Fibroblast of lung (primary cell): ENCODE measurements around the gene PMFBP1. TPM values are rescaled to one million over a fixed set of nuclear protein-coding genes. Genes with fewer than 3 reads are reported as not detected.
A peak's percentile ranks its signal among the peaks of the same experiment; 100 is the strongest.

Source experiments
- DNase-seq, 2 donors: peaks; one replicate each; pipeline versions ENCODE4 v3.0.0 to v3.0.0-alpha.2; 2010; ENCODE audit warnings: low read depth in 2 of 2
- H2AFZ ChIP-seq: 2 replicates; pipeline ENCODE4 v1.5.1; 2012; ENCODE audit warnings: low read length, control low read depth, inconsistent platforms
- H3K27ac ChIP-seq: 2 replicates; pipeline ENCODE4 v1.5.1; 2011; ENCODE audit warnings: low read length, control low read depth; ENCODE audit not compliant: insufficient read depth
- H3K27me3 ChIP-seq: 2 replicates; pipeline ENCODE4 v1.5.1; 2011; ENCODE audit warnings: mild to moderate bottlenecking, low read length; ENCODE audit not compliant: control insufficient read depth, insufficient read depth
- H3K36me3 ChIP-seq: 2 replicates; pipeline ENCODE4 v1.5.1; 2011; ENCODE audit warnings: low read length; ENCODE audit not compliant: control insufficient read depth, insufficient read depth
- H3K4me1 ChIP-seq: 2 replicates; pipeline ENCODE4 v1.5.1; 2011; ENCODE audit warnings: low read length; ENCODE audit not compliant: control insufficient read depth, insufficient read depth; ENCODE audit errors: extremely low read depth
- H3K4me2 ChIP-seq: 2 replicates; pipeline ENCODE4 v1.5.1; 2011; ENCODE audit warnings: low read length, control low read depth; ENCODE audit not compliant: insufficient read depth; ENCODE audit errors: extremely low read depth
- H3K4me3 ChIP-seq, 4 experiments: fragments of 200-600 bp in 1 of 4; sonication (generic) in 1 of 4; replicated peaks in 1 of 4; 2 replicates each; pipeline ENCODE4 v1.5.1; 2011 to 2016; ENCODE audit warnings: low read length in 4 of 4, low read depth in 3 of 4, mild to moderate bottlenecking in 3 of 4, control low read depth in 2 of 4, inconsistent platforms in 1 of 4, mixed read lengths in 1 of 4; ENCODE audit not compliant: insufficient read depth in 1 of 4; ENCODE audit errors: control extremely low read depth in 1 of 4
- H3K79me2 ChIP-seq: 2 replicates; pipeline ENCODE4 v1.5.1; 2012; ENCODE audit warnings: mild to moderate bottlenecking, low read length, inconsistent platforms; ENCODE audit not compliant: control insufficient read depth, insufficient read depth
- H3K9ac ChIP-seq: 2 replicates; pipeline ENCODE4 v1.5.1; 2011; ENCODE audit warnings: mild to moderate bottlenecking, low read length, control low read depth; ENCODE audit not compliant: insufficient read depth
- H3K9me3 ChIP-seq: 2 replicates; pipeline ENCODE4 v1.5.1; 2012; ENCODE audit warnings: low read depth, low read length; ENCODE audit not compliant: control insufficient read depth, insufficient read depth
- H4K20me1 ChIP-seq: 2 replicates; pipeline ENCODE4 v1.5.1; 2011; ENCODE audit warnings: low read length; ENCODE audit not compliant: control insufficient read depth, insufficient read depth; ENCODE audit errors: extremely low read depth
- EZH2 ChIP-seq: IDR thresholded peaks from 2 replicates; pipeline ENCODE4 v1.5.1; 2012; ENCODE audit warnings: low read length, control low read depth, mild to moderate bottlenecking; ENCODE audit errors: missing control alignments
- polyA plus RNA-seq, 2 donors: library from polyadenylated mRNA; depleted of rRNA in 1 of 2; stranded (reverse) in 1 of 2; unstranded in 1 of 2; fragments of >200 nt; gene quantifications; 2 replicates each; pipeline ENCODE4 v1.2.1, GENCODE V29; 2011 to 2012; ENCODE audit warnings: missing spikeins in 1 of 2
- total RNA-seq: library from RNA; depleted of rRNA; stranded (reverse); fragments of >200 nt; gene quantifications from 2 replicates; pipeline ENCODE4 v1.2.1, GENCODE V29; 2014
- TF ChIP-seq, protein P1 (sequence below), 2 donors: IDR thresholded peaks in 1 of 2; conservative IDR thresholded peaks in 1 of 2; 1 replicate in 1 of 2; 2 replicates in 1 of 2; pipeline ENCODE4 v1.5.1; 2011 to 2012; ENCODE audit warnings: low read length in 2 of 2, control low read depth in 1 of 2, inconsistent platforms in 1 of 2, low read depth in 1 of 2, mild to moderate bottlenecking in 1 of 2

Gene PMFBP1
- total and polyA plus RNA-seq, 2 donors (not counting 1 experiment from before 2014, with no cell fraction given) = 0.12 to 0.17 TPM

DNA sequence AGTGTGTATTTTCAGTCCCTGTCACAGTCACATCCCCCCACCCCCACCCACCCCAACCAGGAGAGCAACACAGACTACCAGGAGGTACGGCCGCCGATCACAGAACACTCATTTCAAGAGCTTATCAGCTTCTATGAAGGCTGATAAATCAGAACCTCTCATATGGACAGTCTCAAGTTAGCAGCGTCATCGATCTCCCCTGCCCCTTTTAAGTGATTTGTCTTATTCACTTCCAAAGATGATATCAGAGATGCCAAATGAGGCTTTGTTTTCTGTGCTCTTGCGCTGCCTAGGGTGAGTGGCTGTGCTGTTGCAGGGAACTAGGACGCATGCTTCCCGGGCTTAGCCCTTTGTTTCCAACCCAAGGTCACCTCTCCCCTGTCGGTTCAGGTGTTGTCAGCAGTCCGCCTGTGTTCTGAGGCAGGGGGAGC, 26.8 kb upstream of the PMFBP1 start:
- Histone ChIP-seq H3K4me2 (no peak overlapping the region), H3K27me3 (no peaks in the 10 kb centered on the region), H2AFZ (no peak overlapping the region), H3K4me3 (no peak overlapping the region), H3K27ac (no peak overlapping the region), H3K9me3 (no peaks in the 10 kb centered on the region), H3K4me1 (no peaks in the 10 kb centered on the region), H3K36me3 (no peaks in the 10 kb centered on the region), H4K20me1 (no peaks in the 10 kb centered on the region), H3K9ac (no peak overlapping the region), H3K79me2 (no peaks in the 10 kb centered on the region)
- TF ChIP-seq, protein P1, sequence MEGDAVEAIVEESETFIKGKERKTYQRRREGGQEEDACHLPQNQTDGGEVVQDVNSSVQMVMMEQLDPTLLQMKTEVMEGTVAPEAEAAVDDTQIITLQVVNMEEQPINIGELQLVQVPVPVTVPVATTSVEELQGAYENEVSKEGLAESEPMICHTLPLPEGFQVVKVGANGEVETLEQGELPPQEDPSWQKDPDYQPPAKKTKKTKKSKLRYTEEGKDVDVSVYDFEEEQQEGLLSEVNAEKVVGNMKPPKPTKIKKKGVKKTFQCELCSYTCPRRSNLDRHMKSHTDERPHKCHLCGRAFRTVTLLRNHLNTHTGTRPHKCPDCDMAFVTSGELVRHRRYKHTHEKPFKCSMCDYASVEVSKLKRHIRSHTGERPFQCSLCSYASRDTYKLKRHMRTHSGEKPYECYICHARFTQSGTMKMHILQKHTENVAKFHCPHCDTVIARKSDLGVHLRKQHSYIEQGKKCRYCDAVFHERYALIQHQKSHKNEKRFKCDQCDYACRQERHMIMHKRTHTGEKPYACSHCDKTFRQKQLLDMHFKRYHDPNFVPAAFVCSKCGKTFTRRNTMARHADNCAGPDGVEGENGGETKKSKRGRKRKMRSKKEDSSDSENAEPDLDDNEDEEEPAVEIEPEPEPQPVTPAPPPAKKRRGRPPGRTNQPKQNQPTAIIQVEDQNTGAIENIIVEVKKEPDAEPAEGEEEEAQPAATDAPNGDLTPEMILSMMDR (conservative IDR thresholded peaks at IDR 0.05 in 1 of 2, IDR thresholded peaks at IDR 0.05 in 1 of 2; ENCODE audit: low read depth in 1 of 2, low read length in 2 of 2) = no peak
- no peak for TF ChIP-seq EZH2
- DNase-seq = no peak

- H2AFZ ChIP-seq = no peak overlapping the region
- H3K4me1 ChIP-seq = no peaks in the 10 kb centered on the region
- H3K9ac ChIP-seq = no peak overlapping the region
- no peaks in the 10 kb centered on the region for H3K9me3 ChIP-seq
- DNase-seq = peak; percentile 73 to 96
- no peaks in the 10 kb centered on the region for H3K27me3 ChIP-seq
- H3K4me2 ChIP-seq = no peak overlapping the region
- no peak overlapping the region for H3K27ac ChIP-seq
- H3K79me2 ChIP-seq = no peaks in the 10 kb centered on the region
- H3K4me3 ChIP-seq = peak overlapping the region in 1 of 4 experiments; percentile 19
- H3K36me3 ChIP-seq = no peaks in the 10 kb centered on the region
- TF ChIP-seq EZH2 = no peak
- TF ChIP-seq, protein P1 (conservative IDR thresholded peaks at IDR 0.05 in 1 of 2, IDR thresholded peaks at IDR 0.05 in 1 of 2; ENCODE audit: low read depth in 1 of 2, low read length in 2 of 2) = no peak
- H4K20me1 ChIP-seq = no peaks in the 10 kb centered on the region
These were observed 26.2 kb upstream of the PMFBP1 start for GRCh38 chr16:72198021-72198711.

GRCh38 chr16:72197545-72197944, 25.6 kb upstream of the PMFBP1 start:
- no peaks in the 10 kb centered on the region for H3K36me3 ChIP-seq
- no peak overlapping the region for H2AFZ ChIP-seq

More at GRCh38 chr16:72197545-72197944, 25.6 kb upstream of the PMFBP1 start:
- Histone ChIP-seq H3K9ac (no peak overlapping the region), H3K9me3 (no peaks in the 10 kb centered on the region), H3K4me3 (no peak overlapping the region), H3K27me3 (no peaks in the 10 kb centered on the region), H3K27ac (no peak overlapping the region), H4K20me1 (no peaks in the 10 kb centered on the region), H3K79me2 (no peaks in the 10 kb centered on the region), H3K4me1 (no peaks in the 10 kb centered on the region), H3K4me2 (no peak overlapping the region)
- peak in 1 of 2 donors; percentile 5 for DNase-seq
- TF ChIP-seq EZH2 = no peak
- TF ChIP-seq, protein P1 (conservative IDR thresholded peaks at IDR 0.05 in 1 of 2, IDR thresholded peaks at IDR 0.05 in 1 of 2; ENCODE audit: low read depth in 1 of 2, low read length in 2 of 2) = no peak
